ENCODE measurements around the gene NINL. TPM values are rescaled to one million over a fixed set of nuclear protein-coding genes. Genes with fewer than 3 reads are reported as not detected.

Gene NINL
- total RNA-seq, 2 donors from 2014 or later = 20.3 to 35.6 TPM

DNA sequence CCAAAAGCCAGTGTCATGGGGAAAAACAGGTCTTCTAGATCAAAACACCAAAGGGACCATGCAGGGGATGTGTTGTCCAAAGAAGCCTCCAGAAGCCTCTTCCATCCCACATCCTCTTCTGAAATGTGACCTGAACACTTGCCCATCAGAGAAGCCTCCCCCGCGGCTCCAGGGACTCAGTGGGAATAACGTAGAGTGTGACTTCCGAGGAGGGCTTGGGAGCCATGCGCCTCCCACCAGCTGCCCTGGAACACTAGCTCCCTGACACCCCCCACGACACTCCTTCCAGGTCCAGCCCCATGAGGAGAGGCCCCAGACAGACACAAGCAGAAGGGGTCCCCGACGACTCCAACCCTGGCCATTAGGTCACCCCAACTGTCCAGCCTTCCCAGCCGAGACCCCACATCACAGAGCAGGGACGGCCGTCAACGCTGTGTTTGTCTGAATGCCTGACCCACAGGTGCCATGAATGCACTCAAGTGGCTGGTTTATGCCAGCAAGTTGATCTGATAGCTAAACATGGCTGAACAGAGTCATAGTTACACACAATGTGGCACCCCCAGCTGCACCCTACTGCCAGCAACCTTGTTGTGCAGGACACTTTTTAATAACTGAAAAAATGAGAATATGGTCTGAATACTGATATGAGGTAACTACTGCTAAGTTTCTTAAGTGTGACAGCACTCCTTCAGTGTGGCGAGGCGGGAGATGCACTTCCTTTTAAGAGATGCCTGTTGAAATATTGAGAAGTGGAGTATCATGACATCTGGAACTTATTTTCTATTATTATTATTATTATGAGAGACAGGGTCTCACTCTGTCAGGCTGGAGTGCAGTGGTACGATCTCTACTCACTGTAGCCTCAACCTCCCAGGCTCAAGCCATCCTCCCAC lies 119.8 kb downstream of the NINL start:
- no peaks in the 10 kb centered on the region for H3K9me3 ChIP-seq
- no peak overlapping the region for H3K27ac ChIP-seq
- no peaks in the 10 kb centered on the region for H3K4me1 ChIP-seq (ENCODE audit: control insufficient read depth in 1 of 2, low read depth in 2 of 2)
- no peak for ATAC-seq (ENCODE audit: insufficient number of reproducible peaks, low FRiP score, low read depth)
- no peak overlapping the region for H3K4me3 ChIP-seq
- H3K36me3 ChIP-seq = peaks cover 64% of the 10 kb centered on the region
- no peaks in the 10 kb centered on the region for H3K27me3 ChIP-seq (replicated peaks; ENCODE audit: insufficient read depth)
- no peak for DNase-seq (ENCODE audit: low spot score)
- TF ChIP-seq, protein P1, sequence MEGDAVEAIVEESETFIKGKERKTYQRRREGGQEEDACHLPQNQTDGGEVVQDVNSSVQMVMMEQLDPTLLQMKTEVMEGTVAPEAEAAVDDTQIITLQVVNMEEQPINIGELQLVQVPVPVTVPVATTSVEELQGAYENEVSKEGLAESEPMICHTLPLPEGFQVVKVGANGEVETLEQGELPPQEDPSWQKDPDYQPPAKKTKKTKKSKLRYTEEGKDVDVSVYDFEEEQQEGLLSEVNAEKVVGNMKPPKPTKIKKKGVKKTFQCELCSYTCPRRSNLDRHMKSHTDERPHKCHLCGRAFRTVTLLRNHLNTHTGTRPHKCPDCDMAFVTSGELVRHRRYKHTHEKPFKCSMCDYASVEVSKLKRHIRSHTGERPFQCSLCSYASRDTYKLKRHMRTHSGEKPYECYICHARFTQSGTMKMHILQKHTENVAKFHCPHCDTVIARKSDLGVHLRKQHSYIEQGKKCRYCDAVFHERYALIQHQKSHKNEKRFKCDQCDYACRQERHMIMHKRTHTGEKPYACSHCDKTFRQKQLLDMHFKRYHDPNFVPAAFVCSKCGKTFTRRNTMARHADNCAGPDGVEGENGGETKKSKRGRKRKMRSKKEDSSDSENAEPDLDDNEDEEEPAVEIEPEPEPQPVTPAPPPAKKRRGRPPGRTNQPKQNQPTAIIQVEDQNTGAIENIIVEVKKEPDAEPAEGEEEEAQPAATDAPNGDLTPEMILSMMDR (IDR thresholded peaks at IDR 0.05) = no peak

GRCh38 chr20:25464501-25465242 lies 120.7 kb downstream of the NINL start:
- ATAC-seq (ENCODE audit: insufficient number of reproducible peaks, low FRiP score, low read depth) (no peak), DNase-seq (ENCODE audit: low spot score) (no peak)
- H3K9me3 ChIP-seq = no peaks in the 10 kb centered on the region
- no peaks in the 10 kb centered on the region for H3K4me1 ChIP-seq (ENCODE audit: control insufficient read depth in 1 of 2, low read depth in 2 of 2)
- H3K27me3 ChIP-seq (replicated peaks; ENCODE audit: insufficient read depth) = no peaks in the 10 kb centered on the region
- peaks cover 60% of the 10 kb centered on the region for H3K36me3 ChIP-seq
- no peak overlapping the region for H3K4me3 ChIP-seq
- H3K27ac ChIP-seq = no peak overlapping the region
- TF ChIP-seq, protein P1 (IDR thresholded peaks at IDR 0.05) = no peak

GRCh38 chr20:25461786-25462545 lies 123.4 kb downstream of the NINL start:
- Histone ChIP-seq H3K4me3 (no peak overlapping the region), H3K4me1 (ENCODE audit: control insufficient read depth in 1 of 2, low read depth in 2 of 2) (no peaks in the 10 kb centered on the region), H3K27me3 (replicated peaks; ENCODE audit: insufficient read depth) (no peaks in the 10 kb centered on the region), H3K9me3 (no peaks in the 10 kb centered on the region), H3K36me3 (peaks cover 46% of the 10 kb centered on the region), H3K27ac (no peak overlapping the region)
- ATAC-seq (ENCODE audit: insufficient number of reproducible peaks, low FRiP score, low read depth) (no peak), DNase-seq (ENCODE audit: low spot score) (no peak)
- TF ChIP-seq, protein P1 (IDR thresholded peaks at IDR 0.05) = no peak

DNA sequence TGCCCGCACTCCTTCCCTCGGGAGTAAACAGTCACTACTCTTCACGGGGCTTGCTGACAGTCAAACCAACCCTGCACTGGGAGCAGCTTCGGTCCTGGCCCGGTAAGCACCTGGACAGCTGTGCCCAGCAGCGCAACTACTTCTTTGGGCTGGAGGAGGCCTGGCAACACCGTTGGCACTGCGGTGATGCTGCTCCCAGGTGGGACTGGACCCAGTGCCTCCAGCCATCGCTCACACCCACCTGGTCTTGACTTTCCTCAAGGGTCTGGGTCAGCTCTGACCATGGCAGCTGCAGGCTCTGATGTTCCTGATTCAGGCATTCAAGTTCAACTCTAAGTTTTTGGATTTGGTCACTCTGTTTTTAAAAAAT lies 124.1 kb downstream of the NINL start:
- H3K36me3 ChIP-seq = peaks cover 40% of the 10 kb centered on the region
- ATAC-seq (ENCODE audit: insufficient number of reproducible peaks, low FRiP score, low read depth) (no peak), DNase-seq (ENCODE audit: low spot score) (no peak)
- no peaks in the 10 kb centered on the region for H3K9me3 ChIP-seq
- TF ChIP-seq, protein P1 (IDR thresholded peaks at IDR 0.05) = no peak
- no peak overlapping the region for H3K27ac ChIP-seq
- H3K27me3 ChIP-seq (replicated peaks; ENCODE audit: insufficient read depth) = no peaks in the 10 kb centered on the region
- no peak overlapping the region for H3K4me3 ChIP-seq
- H3K4me1 ChIP-seq (ENCODE audit: control insufficient read depth in 1 of 2, low read depth in 2 of 2) = no peaks in the 10 kb centered on the region

All from thoracic aorta (tissue), 2 donors.